ENCODE measurements around the gene BATF3.
"Not testable (repeated sequence)": the region's sequence is repeated elsewhere in the genome, so short reads cannot be mapped to it uniquely, and the experiment has no call there.

DNA sequence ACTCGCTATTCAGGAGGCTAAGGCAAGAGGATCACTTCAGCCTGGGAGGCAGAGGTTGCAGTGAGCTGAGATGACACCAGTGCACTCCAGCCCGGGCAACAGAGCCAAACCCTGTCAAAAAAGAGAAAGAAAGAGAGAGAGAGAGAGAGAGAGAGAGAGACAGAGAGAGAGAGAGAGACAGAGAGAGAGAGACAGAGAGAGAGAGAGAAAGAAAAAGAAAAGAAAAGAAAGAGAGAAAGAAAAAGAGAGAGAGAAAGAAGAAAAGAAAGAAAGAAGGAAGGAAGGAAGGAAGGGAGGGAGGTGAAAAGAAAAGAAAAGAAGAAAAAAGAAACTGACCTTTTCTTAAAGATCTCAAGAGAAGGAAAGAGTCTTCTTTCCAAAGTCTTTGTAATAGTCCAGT, 60.1 kb downstream of the BATF3 start:
- TF ChIP-seq, protein P1, sequence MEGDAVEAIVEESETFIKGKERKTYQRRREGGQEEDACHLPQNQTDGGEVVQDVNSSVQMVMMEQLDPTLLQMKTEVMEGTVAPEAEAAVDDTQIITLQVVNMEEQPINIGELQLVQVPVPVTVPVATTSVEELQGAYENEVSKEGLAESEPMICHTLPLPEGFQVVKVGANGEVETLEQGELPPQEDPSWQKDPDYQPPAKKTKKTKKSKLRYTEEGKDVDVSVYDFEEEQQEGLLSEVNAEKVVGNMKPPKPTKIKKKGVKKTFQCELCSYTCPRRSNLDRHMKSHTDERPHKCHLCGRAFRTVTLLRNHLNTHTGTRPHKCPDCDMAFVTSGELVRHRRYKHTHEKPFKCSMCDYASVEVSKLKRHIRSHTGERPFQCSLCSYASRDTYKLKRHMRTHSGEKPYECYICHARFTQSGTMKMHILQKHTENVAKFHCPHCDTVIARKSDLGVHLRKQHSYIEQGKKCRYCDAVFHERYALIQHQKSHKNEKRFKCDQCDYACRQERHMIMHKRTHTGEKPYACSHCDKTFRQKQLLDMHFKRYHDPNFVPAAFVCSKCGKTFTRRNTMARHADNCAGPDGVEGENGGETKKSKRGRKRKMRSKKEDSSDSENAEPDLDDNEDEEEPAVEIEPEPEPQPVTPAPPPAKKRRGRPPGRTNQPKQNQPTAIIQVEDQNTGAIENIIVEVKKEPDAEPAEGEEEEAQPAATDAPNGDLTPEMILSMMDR (IDR thresholded peaks at IDR 0.05) = not testable (repeated sequence)
- TF ChIP-seq POLR2A (IDR thresholded peaks at IDR 0.05) = not testable (repeated sequence)
